ENCODE results near the gene TNFRSF1B. TPM values are rescaled to one million over a fixed set of nuclear protein-coding genes. Genes with fewer than 3 reads are reported as not detected.

TNFRSF1B gene
- total RNA-seq, 1 experiment from 2014 or later: 0.61 TPM

DNA sequence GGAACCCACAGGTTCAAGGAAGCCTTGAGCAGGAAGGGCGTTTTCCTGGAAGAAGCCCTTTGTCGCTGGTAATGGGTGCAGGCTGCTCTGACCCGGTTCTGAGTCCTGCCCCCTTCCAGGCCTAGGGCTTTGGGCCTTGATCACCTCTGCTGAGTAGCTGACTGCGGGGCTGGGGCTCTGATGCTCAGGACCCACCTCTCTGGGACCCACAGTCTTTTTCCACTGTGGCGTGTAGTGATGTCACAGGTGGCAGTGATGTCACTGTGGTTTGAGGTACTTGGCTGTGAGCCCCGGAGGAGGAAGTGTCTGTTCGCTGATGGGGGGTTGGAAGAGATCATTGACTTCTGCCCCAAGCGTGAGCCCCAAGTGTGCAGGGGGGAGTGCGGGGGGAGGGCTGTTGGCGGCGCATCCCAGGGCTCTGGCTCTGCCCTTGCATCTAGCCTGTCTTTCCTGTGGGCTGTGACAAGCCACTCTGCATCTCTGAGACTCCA lies 6.9 kb downstream of the TNFRSF1B start:
- DNase-seq (ENCODE audit: low read depth, low spot score) (no peak), ATAC-seq (no peak)
- no peak overlapping the region for H3K9ac ChIP-seq (ENCODE audit: low read length)
- H3K79me2 ChIP-seq (ENCODE audit: insufficient read depth, low read length): no peaks in the 10 kb centered on the region
- BruUV-seq (replicated peaks): no TSS peak
- no peak overlapping the region for H2AFZ ChIP-seq (ENCODE audit: low read depth, low read length, poor library complexity, severe bottlenecking)
- CTCF ChIA-PET: no interaction called here
- H3K4me3 ChIP-seq (replicated peaks in 1 of 2; ENCODE audit: low read depth in 1 of 2, low read length in 2 of 2): no peak overlapping the region
- peaks cover 15% of the 10 kb centered on the region in 2 experiments for H3K4me1 ChIP-seq (ENCODE audit: control insufficient read depth in 1 of 2, insufficient read depth in 2 of 2, low read length in 2 of 2)
- POLR2A ChIA-PET: interaction anchor here (0.6 kb wide), 1 partner anchor 25 kb away, joined by 4 read pairs; no protein-coding TSS in a partner anchor
- RAD21 ChIA-PET (ENCODE audit: low non-redundant PET in 1 of 2, low total read pairs in 2 of 2, uncharacterized antibody in 2 of 2, unreplicated experiment in 2 of 2): no interaction called here
- intact Hi-C loops (cut with micrococcal nuclease): no loop called here
- no peak overlapping the region for H3K4me2 ChIP-seq (ENCODE audit: low read length)
- H3K36me3 ChIP-seq (ENCODE audit: control insufficient read depth in 1 of 2, insufficient read depth in 2 of 2, low read length in 2 of 2): no peaks in the 10 kb centered on the region
- H3K27me3 ChIP-seq (ENCODE audit: insufficient read depth, low read length): no peaks in the 10 kb centered on the region
- H3K9me3 ChIP-seq (ENCODE audit: control insufficient read depth in 1 of 2, insufficient read depth in 1 of 2, low read depth in 1 of 2, low read length in 2 of 2): no peaks in the 10 kb centered on the region
- no peaks in the 10 kb centered on the region for H3K9me2 ChIP-seq (ENCODE audit: insufficient read depth)
- no peak for TF ChIP-seq POLR2A (IDR thresholded peaks at IDR 0.05; ENCODE audit: borderline replicate concordance, extremely low read depth, insufficient read depth, insufficient read length)
- TF ChIP-seq EGR1 (IDR thresholded peaks at IDR 0.05; ENCODE audit: low read depth): no peak
- TF ChIP-seq ELF1 (IDR thresholded peaks at IDR 0.05; ENCODE audit: borderline replicate concordance, low read depth): no peak
- TF ChIP-seq POLR2AphosphoS5 (IDR thresholded peaks at IDR 0.05; ENCODE audit: low read depth, low read length): no peak
- TF ChIP-seq SIN3A (IDR thresholded peaks at IDR 0.05; ENCODE audit: low read depth): no peak
- no peak for TF ChIP-seq YY1 (IDR thresholded peaks at IDR 0.05; ENCODE audit: extremely low read depth, insufficient replicate concordance, low read depth, low read length)
- no peak for TF ChIP-seq SP1 (IDR thresholded peaks at IDR 0.05; ENCODE audit: low read depth)
- no peak for TF ChIP-seq CEBPB (IDR thresholded peaks at IDR 0.05; ENCODE audit: low read depth)
- no peak for TF ChIP-seq EZH2 (IDR thresholded peaks at IDR 0.05)
- TF ChIP-seq TCF7L2 (IDR thresholded peaks at IDR 0.05; ENCODE audit: borderline replicate concordance, extremely low read depth, insufficient read depth, insufficient read length): no peak
- TF ChIP-seq, protein P1, sequence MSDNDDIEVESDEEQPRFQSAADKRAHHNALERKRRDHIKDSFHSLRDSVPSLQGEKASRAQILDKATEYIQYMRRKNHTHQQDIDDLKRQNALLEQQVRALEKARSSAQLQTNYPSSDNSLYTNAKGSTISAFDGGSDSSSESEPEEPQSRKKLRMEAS (IDR thresholded peaks at IDR 0.05): no peak
- no peak for TF ChIP-seq CBX3 (IDR thresholded peaks at IDR 0.05; ENCODE audit: low read depth)
- no peak for TF ChIP-seq REST (IDR thresholded peaks at IDR 0.05; ENCODE audit: low read depth)
- no peak for TF ChIP-seq ZNF274 (IDR thresholded peaks at IDR 0.05; ENCODE audit: low read depth, low read length)
- TF ChIP-seq ZFX (IDR thresholded peaks at IDR 0.05): no peak
- TF ChIP-seq SRF (IDR thresholded peaks at IDR 0.05; ENCODE audit: low read depth): no peak
- TF ChIP-seq, protein P2, sequence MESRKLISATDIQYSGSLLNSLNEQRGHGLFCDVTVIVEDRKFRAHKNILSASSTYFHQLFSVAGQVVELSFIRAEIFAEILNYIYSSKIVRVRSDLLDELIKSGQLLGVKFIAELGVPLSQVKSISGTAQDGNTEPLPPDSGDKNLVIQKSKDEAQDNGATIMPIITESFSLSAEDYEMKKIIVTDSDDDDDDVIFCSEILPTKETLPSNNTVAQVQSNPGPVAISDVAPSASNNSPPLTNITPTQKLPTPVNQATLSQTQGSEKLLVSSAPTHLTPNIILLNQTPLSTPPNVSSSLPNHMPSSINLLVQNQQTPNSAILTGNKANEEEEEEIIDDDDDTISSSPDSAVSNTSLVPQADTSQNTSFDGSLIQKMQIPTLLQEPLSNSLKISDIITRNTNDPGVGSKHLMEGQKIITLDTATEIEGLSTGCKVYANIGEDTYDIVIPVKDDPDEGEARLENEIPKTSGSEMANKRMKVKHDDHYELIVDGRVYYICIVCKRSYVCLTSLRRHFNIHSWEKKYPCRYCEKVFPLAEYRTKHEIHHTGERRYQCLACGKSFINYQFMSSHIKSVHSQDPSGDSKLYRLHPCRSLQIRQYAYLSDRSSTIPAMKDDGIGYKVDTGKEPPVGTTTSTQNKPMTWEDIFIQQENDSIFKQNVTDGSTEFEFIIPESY (IDR thresholded peaks at IDR 0.05; ENCODE audit: extremely low read depth, insufficient replicate concordance, low read length): no peak
- TF ChIP-seq RAD21 (IDR thresholded peaks at IDR 0.05; ENCODE audit: low read depth): no peak
- TF ChIP-seq EZH2phosphoT487 (IDR thresholded peaks at IDR 0.05; ENCODE audit: borderline replicate concordance): no peak
- H4K20me1 ChIP-seq (ENCODE audit: insufficient read depth): no peaks in the 10 kb centered on the region
- no peak overlapping the region for H3K27ac ChIP-seq (ENCODE audit: low read depth, low read length)
